ENCODE data around the gene ADARB1. TPM values are rescaled to one million over a fixed set of nuclear protein-coding genes. Genes with fewer than 3 reads are reported as not detected.

ADARB1 gene
- total RNA-seq, 1 experiment from 2014 or later, result 15.8 TPM

DNA sequence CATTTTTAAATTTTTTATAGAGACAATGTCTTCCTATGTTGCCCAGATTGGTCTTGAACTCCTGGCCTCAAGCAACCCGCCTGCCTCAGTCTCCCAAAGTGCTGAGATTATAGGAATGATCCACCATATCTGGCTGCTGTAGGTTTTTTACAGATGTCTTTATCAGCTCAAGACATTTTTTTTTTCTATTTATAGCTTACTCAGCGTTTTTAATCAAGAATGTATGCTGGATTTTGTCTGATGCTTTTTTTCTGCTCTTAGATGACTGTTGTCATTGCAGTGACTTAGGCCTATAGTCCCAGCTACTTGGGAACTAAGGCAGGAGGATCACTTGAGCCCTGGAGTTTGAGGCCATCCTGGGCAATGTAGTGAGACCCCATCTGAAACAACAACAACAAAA is 140.8 kb downstream of the ADARB1 start:
- Histone ChIP-seq H2BK20ac (ENCODE audit: low read depth, low read length, poor library complexity, severe bottlenecking) (no peak overlapping the region), H2BK15ac (ENCODE audit: low read depth, low read length) (no peak overlapping the region), H3K23me2 (ENCODE audit: insufficient read length, low read depth, low read length, poor library complexity, severe bottlenecking) (no peaks in the 10 kb centered on the region), H3K9me3 (ENCODE audit: control insufficient read depth, low read depth, low read length) (no peaks in the 10 kb centered on the region), H2AFZ (ENCODE audit: low read length) (no peak overlapping the region), H3K79me2 (ENCODE audit: insufficient read depth, low read length) (no peaks in the 10 kb centered on the region), H3K4ac (ENCODE audit: low read depth, low read length) (no peak overlapping the region), H3K9ac (ENCODE audit: extremely low read depth, insufficient read length, low read length) (no peak overlapping the region), H4K20me1 (ENCODE audit: control insufficient read depth, insufficient read depth, insufficient read length) (no peaks in the 10 kb centered on the region), H2BK120ac (ENCODE audit: low read depth, low read length, poor library complexity, severe bottlenecking) (no peak overlapping the region), H3K23ac (ENCODE audit: insufficient read length, low read depth, low read length) (no peak overlapping the region), H3K27me3 (ENCODE audit: insufficient read depth, low read length) (no peaks in the 10 kb centered on the region), H3K27ac (ENCODE audit: insufficient read length, low read depth, low read length) (no peak overlapping the region), H4K8ac (replicated peaks; ENCODE audit: insufficient read length, low read depth, low read length) (no peak overlapping the region), H2AK5ac (ENCODE audit: insufficient read length, low read length) (no peak overlapping the region), H3T11ph (ENCODE audit: low read length) (no peak overlapping the region), H3K14ac (ENCODE audit: insufficient read depth, low read length) (no peak overlapping the region), H3K79me1 (ENCODE audit: insufficient read depth, low read depth, low read length, poor library complexity, severe bottlenecking) (no peaks in the 10 kb centered on the region), H4K5ac (ENCODE audit: insufficient read length, low read depth, low read length) (no peak overlapping the region), H4K91ac (ENCODE audit: insufficient read length, low read depth, low read length) (no peak overlapping the region), H3K56ac (ENCODE audit: insufficient read length, low read depth, low read length) (no peak overlapping the region), H3K4me1 (ENCODE audit: insufficient read depth, low read length) (peaks cover 3% of the 10 kb centered on the region; the same call in 1 of the 2 replicates), H2BK5ac (ENCODE audit: insufficient read length, low read length) (no peak overlapping the region), H3K18ac (ENCODE audit: insufficient read length, low read depth, low read length) (no peak overlapping the region), H3K4me2 (ENCODE audit: insufficient read depth, insufficient read length, low read length) (no peak overlapping the region), H2BK12ac (ENCODE audit: insufficient read length, low read depth, low read length) (no peak overlapping the region)
- TF ChIP-seq, protein P1, sequence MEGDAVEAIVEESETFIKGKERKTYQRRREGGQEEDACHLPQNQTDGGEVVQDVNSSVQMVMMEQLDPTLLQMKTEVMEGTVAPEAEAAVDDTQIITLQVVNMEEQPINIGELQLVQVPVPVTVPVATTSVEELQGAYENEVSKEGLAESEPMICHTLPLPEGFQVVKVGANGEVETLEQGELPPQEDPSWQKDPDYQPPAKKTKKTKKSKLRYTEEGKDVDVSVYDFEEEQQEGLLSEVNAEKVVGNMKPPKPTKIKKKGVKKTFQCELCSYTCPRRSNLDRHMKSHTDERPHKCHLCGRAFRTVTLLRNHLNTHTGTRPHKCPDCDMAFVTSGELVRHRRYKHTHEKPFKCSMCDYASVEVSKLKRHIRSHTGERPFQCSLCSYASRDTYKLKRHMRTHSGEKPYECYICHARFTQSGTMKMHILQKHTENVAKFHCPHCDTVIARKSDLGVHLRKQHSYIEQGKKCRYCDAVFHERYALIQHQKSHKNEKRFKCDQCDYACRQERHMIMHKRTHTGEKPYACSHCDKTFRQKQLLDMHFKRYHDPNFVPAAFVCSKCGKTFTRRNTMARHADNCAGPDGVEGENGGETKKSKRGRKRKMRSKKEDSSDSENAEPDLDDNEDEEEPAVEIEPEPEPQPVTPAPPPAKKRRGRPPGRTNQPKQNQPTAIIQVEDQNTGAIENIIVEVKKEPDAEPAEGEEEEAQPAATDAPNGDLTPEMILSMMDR (conservative IDR thresholded peaks at IDR 0.05), result no peak
- Mint-ChIP-seq H3K27ac (no peak overlapping the region), H3K9me3 (peaks cover 13 to 19% of the 10 kb centered on the region in 2 experiments; a peak in 4 of 5 replicates), H3K4me3 (no peak overlapping the region), H3K27me3 (ENCODE audit: low read depth) (no peaks in the 10 kb centered on the region), H3K4me1 (peaks cover 6 to 9% of the 10 kb centered on the region in 2 experiments; a peak in 2 of 4 replicates), H3K36me3 (ENCODE audit: insufficient read depth in 1 of 3, low read depth in 3 of 3) (peaks cover 2 to 21% (median 18%) of the 10 kb centered on the region in 3 experiments; a peak in 6 of 7 replicates)
- no peak for DNase-seq
- no CpG with 5 or more reads among the region's 2 CpGs for WGBS (ENCODE audit: extremely low coverage, insufficient read length, low lambda C conversion rate)
